Right renal pelvis (tissue), 4 donors: ENCODE data around the gene CAMSAP1. TPM values are rescaled to one million over a fixed set of nuclear protein-coding genes. Genes with fewer than 3 reads are reported as not detected.

Source experiments
- DNase-seq, 4 donors: peaks; one replicate each; pipeline ENCODE4 v3.0.0-alpha.2; 2013; ENCODE audit warnings: low read depth in 4 of 4, low spot score in 3 of 4, missing footprints in 1 of 4
- polyA plus RNA-seq, 4 donors: library from polyadenylated mRNA; unstranded; fragments of 120-200 nt; gene quantifications; one replicate each; pipeline ENCODE4 v1.2.1, GENCODE V29; 2013; ENCODE audit not compliant: insufficient read length in 4 of 4

Gene CAMSAP1
- polyA plus RNA-seq, 4 donors = 23.7 to 24.9 (median 24.2) TPM

DNA sequence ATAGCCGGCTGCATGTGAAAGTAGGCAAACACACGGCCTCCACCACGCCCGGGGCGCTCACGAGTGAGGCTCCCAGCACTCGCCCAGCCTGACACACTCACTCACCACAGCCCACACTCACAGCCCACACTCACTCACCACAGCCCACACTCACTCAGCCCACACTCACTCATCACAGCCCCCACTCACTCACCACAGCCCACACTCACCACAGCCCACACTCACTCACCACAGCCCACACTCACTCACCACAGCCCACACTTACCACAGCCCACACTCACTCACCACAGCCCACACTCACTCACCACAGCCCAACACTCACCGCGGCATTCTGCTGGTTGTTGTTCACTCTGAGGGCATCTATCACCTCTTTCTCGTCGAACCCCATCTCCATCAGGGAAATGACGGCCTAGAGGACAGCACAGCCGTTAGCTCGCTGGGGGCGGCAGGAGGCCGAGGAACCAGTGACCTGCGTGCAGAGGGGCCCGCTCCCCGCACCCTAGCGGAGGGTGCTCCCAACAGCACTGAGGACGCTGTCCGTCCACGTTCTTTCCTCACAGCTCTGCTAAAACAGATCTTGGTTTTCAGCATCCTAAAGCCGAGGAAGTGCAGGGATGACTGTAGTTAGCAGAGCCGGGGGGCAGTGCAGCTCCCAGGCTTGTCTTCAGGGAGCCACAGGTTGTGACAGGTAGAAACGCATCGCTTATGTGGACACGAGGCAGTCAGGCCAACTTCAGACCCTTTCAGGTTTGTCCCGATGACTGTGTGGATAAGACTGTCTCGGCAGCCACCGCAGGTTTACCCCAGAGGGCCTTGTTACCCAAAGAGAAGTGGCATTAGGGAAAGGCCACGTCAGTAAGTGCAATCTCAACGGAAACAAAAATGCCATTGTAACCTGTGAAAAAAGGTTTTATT, 32.3 kb upstream of the CAMSAP1 start:
- DNase-seq = no peak

DNA sequence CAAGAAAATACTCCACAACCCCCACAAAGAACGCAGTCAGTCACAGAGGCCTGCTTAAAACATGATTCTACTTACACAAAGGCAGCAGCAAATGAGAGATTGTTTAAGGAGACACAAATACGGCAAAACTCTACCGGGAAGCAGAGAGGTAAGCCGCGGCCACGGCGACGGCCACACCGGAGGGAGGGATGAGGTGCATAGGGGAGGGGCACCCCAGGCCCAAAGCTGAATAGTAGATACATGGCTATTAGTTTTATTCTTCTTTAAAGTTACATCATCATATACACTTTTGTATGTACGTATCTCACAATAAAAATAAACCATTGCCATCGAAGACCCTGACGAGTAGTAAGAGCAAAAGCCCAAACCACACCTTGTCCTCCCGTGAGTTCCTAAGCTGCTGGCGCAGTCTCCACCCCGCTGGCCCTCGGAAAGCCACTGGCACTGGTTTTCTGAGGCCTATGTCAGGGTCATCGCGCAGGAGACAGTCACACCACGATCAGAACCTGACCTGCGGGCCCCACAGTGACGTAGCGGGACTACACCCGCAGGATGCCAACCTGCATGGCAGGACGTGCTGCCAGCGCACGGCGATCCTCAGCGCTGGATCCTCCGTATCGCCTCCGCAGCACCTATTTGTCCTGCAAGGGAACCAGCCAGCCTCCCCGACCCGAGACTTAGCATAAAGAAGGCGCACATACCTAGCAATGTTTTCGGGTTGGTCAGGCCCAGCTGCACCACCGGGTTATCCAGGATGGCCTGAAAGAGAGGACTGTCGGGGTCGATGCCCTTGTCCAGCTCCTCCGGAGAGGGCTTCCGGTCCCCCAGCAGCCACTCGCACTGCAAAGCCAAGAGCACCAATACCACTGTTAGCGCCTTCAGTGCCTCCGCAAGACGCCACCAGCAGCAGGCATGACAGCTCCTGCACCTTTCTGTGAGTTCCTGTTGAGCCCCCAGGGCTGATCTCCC, 30.5 kb upstream of the CAMSAP1 start:
- no peak for DNase-seq

DNA sequence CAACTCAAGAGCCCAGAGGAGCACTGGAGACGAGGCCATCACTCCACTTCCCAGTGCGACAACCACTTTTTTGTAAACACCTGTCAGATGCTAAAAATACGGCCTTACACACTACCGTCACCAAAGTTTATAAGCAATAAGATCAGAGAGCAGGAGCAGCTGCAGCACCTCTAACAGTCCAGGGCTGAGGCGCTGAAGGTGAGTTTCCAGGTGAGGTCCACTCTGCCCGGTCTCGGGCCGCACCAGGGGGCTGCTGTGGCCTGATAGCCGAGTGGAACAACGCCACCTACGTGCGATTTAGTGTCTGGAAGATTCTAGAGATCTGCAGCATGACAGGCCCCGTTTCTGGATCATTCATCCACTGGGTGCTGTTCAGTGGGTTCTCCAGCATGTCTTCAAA, 25.8 kb upstream of the CAMSAP1 start:
- DNase-seq = no peak

DNA sequence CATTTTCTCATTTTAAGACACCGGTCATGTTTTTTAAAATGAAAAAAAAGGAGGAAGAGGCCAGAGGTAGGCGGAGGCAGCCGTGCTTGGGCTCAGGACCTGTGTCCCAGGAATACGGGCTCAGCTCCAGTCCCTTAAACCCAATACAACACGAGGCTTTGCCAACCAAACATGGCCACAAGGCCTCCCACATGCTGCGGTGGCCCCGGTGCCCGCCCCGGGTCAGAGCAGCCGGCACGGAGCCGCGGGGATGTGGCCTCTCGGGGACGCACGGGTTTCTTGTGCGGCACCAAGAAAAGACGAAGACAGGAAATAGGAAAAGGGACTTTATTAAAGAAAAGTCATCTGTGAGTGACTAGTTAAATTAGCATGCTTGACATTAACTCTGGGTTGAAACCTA, 25.3 kb upstream of the CAMSAP1 start:
- no peak for DNase-seq

DNA sequence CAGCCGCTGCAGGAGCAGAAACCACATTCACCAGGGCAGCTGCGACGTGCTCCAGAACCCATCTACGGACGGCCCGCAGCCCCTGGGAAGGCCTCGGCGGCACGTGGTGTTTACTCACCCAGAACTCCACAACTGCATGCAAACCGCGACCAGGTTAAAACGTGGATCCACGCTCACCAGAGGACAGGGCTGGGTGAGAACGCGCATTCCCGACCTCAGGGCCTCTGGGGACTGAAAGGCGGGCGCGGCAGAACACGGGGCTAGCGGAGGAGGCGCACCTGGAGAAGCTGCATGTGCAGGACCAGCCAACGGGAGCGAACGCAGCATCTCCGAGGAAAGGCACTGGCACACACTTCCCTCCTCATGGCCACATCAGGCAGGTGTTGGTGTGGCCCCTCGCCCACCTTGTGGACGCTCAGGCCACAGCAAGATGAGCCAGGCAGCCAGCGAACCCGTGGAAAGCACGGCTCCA, 24.0 kb upstream of the CAMSAP1 start:
- DNase-seq = no peak

DNA sequence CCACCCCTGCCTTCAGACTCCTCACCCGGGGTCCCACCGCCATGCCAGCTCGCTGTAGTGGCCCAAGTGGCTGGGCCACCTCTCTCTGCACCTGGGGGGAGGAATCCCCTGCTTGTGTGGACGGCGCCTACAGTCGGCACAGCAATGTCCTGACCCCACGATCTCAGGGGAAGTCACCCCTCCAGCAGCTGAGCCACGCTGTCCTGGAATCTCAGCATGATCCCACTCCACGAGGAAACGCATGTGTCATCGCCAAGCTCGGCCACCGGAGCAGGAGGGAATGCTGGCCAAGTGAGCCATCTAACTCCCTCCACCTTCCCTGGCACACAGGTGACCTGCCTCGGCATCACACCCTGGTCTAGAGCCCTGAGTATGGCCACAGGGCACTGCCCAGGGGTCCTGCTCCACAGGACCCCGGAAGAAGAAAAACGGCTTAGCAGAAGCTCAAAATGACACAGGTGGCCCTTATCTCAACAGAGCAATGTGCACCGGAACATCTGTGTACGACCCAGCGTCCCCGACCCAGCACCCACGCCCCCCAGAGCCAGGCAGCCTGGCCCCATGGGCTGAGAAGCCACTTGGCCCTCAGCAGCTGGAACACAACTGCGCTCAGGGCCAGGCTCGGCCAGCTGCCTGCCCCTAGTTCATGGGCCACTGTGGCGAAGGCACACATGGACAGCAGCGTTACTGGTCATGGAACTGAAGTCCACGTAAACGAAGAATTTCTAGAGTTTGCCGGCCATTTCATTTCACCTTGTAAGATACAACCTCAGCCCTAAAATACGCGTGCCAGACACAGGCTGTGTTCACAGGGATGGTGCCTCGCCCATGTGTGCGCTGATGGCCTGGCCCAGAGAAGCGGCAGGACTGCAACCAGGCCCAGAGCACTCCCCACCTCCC, 23.4 kb upstream of the CAMSAP1 start:
- DNase-seq = no peak

DNA sequence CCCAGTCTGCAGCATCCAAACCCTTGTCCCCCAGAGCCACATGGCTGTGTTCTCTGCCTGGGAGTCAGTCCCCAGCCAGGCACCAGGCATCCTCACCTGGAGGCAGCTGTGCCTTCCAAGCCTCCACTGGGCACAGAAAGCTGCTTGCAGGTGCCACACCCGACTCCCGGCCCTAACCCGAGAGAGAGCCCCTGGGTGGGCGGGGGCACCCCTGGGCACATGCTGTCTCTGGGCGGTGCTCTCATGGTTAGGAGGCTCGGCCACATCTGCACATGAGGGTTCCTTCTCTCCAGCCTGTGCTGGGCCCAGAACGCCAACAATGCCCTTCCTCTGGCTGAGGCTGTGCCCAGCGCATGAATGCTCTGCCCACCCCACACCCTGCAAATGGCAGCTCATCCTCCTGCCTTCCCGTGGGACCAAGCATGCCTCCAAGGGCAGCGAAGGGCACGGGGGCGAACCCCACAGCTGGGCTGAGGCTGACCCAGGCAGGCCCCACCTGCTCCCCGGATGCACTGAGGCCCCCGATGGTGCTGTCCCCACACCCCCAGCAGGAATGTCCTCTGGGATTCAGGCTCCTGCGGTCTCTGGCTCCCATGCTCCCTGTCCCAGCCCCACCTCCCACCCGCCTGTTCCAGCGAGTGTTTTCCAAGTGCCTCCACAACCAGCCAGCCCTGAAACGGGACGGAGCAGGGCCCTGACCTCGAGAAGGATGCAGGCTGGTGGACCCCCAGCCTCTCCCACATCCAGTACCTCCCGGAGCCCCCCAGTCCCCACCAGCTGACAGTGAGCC, 22.5 kb upstream of the CAMSAP1 start:
- DNase-seq = no peak

DNA sequence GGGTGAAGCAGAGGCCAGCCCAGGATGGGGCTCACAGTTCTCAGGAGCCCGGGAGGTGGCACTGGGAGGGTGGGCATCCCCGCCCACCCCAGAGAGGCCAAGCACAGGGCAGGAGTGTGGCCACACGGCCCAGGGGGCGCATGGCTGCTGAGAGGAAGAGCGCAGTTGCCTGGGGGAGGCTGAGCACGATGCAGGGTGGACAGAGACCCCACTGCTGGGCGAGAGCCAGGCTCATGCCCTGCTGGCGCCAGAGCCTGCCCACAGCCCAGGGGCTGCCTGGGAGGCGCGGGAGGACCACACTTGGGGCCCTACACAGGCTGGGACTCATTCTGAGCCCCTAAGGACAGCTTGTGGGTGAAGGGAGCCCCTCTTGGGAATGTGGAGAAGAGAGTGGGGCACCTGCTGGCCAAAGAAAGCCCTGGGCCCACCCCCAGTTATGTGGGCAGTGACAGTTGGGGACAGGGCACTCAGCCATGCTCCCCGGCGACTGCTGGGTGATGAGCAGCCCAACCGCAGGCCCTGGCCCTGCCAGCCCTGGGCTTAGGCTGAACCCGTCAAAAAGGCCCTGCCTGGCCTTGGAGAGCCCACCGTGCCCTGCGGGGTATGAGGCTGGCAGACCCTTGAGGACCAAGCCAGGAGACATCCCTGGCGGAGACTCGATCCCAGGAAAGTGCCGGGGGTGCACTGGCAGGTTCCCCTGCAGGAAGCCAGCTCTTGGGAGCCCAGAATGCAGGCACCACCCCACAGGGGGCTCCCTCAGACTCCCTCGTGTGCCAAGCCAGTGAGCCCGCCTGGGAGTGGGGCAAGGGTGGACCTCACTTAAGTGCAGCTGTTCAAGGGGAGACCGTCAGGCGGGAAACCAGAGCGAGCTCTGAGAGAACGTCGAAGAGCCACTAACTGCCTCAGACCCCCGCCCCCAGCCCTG, 21.6 kb upstream of the CAMSAP1 start:
- DNase-seq = no peak

DNA sequence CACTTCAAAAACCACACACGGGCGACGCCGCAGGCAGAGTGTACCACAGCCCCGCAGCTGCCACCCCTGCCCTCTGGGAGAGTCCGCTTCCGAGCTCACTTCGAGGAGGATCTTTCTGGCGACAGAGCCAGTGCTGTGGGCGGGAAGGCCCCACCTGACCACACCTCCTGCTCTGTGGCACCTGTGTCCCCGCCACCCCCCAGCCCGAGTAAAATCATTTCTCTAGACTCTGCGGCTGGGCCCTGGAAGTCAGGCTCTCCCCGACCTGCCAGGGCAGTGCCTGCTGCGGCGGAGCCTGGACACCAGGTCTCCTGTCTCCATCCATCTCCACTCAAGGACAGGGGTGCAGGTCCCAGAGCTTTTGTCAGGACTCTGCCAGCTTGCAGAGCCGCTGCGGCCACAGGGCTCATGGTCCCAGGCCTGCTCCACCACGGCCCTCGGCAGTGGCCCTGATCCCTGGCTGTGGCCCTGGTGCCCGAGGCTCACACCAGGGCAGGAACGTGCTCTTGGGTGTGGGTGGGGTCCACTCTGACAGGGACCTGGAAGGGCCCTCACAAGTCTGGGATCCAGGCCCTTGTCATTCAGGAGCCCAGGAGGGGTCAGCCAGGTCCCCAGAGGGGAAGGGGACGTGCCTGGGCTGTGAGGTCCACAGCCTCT, 20.9 kb upstream of the CAMSAP1 start:
- DNase-seq = no peak

DNA sequence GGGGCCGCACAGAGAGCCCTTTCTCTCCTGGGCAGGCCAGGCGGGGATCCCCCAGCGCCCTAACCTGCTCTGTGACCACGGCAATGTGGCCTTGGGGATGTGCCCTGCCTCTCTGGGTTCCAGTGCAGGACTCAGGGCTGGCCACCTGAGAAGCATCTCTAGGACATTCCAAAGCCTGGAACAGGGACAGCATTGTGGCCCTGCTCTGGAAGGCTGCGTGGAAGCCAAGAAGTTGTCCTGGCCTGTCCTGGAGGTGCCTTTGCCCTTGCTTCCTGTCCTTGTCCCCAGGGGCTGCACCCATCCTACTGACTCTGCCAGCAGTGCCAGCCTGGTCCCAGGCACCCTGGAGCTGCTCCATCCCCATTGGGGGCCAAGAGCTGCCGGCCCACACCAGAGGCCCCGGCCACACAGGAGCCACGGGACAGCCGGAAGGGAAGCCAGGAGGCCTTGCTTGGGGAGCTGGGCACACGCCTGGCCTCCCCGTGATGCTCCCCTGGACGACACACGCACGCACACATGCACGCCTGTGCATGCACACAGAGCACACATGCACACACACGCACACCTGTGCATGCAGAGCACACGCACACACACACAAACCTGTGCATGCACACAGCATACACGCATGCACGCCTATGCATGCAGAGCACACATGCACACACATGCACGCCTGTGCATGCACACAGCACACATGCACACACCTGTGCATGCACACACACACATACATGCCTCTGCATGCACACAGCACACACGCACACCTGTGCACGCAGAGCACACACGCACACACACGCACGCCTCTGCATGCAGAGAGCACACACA, 20.1 kb upstream of the CAMSAP1 start:
- no peak for DNase-seq

DNA sequence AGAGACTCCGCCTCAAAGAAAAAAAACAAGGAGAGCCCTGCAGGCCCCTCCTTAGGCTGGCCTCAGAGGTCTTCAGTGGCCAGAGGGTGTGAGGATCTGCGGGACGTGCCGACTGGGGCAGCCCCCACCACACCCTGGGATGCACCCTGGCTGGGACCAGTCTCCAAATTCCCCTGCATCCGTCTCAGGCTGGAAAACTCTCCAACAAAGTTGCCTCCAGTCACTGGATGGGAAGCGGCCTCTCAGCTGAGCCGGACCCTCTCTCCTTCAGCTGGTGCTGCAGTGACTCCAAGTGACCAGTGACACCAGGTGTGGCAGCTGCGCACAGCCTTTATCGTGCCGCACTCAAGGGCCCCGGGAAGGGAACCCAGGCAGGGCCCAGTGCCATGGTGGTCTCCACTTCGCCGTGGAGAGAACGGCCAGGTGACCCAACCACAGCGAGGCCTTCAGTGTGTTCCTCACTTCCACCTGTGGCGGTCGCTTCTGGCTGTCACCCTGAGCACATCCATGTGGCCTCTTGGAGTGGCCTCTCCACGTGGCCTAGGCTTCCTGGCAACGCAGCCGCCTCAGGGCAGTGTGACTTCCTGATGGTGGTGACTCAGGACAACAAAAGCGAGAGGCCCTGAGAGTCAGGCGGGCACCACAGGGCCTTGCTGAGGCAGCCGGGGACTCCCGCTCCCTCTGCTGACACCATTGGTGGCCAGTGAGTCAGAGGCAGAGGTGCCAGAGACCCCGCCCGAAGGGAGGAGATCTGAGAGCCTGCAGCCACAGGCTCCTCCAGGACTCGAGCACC, 19.3 kb upstream of the CAMSAP1 start:
- no peak for DNase-seq

DNA sequence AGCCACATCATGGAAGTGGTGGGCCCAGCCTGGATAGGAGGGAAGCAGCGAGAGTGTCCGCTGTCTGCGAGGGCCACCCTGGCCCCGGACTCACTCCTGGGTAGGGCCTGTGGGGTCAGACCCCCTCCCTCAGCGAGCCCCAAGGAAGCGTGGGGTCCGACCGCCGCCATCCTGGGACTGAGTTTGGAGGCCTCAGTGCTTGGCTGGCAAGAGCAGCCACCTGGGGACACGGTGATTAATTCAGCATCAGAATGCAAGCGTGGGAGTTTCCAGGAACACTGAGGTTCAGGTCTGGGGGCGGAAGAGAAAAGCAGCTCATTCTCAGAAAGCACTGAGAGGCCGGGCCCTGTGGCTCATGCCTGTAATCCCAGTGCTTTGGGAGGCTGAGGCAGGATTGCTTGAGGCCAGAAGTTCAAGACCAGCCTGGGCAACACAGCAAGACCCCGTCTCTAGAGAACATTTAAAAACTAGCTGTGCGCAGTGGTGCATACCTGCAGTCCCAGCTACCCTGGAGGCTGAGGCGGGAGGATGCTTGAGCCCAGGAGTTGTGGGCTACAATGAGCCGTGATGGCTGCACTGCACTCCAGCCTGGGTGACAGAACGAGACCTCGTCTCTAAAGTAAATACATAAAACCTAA, 18.3 kb upstream of the CAMSAP1 start:
- DNase-seq = no peak

DNA sequence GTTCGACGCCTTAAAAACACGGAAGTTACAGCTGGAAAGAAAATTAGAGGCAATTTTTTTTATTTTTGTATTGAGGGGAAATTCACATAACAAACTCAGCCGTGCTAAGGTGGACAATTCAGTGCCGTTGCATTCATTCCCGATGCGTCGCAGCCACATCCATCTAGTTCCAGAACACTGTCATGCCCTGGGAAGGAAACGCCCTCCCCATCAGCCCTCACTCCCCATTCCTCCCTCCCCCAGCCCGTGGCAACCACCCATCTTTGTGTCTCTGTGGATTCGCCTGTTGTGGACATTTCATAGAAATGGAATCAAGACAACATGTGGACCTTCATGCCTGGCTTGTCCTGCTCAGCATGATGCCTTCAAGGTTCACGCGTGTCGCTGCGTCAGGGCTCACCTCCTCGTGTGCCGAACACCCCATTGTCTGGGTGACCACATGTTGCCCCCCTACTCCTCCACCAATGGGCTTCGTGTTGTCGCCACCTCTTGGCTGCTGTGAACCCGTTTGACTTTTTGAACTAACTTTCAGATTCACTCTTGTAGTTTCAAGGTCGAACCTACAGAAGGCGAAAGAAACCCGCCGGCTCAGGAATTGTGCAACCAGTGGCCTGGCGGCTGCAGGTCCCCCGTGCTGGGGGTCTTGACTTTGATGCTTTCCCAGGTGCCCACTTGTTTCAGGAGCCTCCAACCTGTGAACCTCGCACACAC, 17.4 kb upstream of the CAMSAP1 start:
- DNase-seq = no peak

DNA sequence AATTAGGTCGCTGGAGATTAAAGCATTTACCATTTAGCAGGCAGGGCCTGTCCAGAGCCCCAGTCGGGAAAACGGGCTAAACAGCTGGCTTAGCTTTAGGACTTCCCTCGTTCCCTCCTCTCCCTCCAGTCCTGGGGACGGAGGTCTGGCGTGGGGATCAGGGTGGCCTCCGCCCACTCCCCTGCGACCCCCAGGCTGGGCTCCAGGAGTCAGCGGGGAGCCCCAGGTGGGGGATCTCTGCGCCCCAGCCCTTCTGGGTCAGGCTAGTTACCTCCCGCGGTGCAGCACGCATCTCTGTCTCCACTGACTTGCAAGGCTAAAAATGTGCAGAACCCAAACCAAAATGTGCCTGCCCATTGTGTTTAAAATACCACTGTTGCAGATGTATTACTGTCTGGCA, 16.2 kb upstream of the CAMSAP1 start:
- DNase-seq = no peak

DNA sequence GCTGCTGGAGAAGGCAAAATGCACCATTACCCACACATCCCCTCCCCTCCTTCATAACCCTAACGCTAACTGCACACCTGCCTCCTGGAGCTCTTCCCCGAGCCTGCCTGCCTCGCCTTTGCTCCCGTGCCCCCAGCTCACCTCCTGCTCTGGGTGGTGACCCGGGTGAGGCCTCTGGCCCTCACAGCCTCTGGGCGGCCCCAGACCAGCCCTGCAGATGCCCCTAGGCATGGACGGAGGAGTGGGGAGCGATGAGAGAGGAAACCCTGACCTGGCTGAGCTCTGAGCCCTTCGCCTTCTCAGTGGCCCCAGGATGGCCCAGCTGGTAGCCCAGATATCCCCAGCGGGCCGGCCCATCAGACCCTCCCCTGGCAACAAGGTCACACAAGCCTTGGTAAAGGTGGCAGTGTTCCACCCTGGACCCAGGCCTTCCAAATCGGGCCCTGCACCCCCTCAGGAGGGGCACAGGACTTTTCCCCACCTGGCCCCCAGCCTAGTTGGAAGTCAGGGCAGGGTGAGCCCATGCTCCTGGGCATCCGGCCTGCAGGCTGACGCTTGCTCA, 14.5 kb upstream of the CAMSAP1 start:
- no peak for DNase-seq
